ENCODE data around the gene CALML4. TPM values are rescaled to one million over a fixed set of nuclear protein-coding genes. Genes with fewer than 3 reads are reported as not detected.
"Not testable (repeated sequence)": the region's sequence is repeated elsewhere in the genome, so short reads cannot be mapped to it uniquely, and the experiment has no call there.

The CALML4 gene
- polyA plus RNA-seq, 1 donor, result 8.7 TPM

GRCh38 chr15:68191555-68191954, 13.6 kb downstream of the CALML4 start:
- DNase-seq (ENCODE audit: low read depth), result no peak

- DNase-seq (ENCODE audit: low read depth), result no peak
Observed at GRCh38 chr15:68190048-68190447, 15.1 kb downstream of the CALML4 start.

GRCh38 chr15:68188647-68189046, 16.5 kb downstream of the CALML4 start:
- no peak for DNase-seq (ENCODE audit: low read depth)

GRCh38 chr15:68187559-68187958, 17.6 kb downstream of the CALML4 start:
- peak; percentile 55 for DNase-seq (ENCODE audit: low read depth)

GRCh38 chr15:68186671-68187397, 18.3 kb downstream of the CALML4 start:
- DNase-seq (ENCODE audit: low read depth), result no peak

- DNase-seq (ENCODE audit: low read depth), result no peak
Observed at GRCh38 chr15:68184616-68185480, 20.3 kb downstream of the CALML4 start.

GRCh38 chr15:68183616-68184315, 21.4 kb downstream of the CALML4 start:
- no peak for DNase-seq (ENCODE audit: low read depth)

GRCh38 chr15:68177742-68178141, 27.4 kb downstream of the CALML4 start:
- no peak for DNase-seq (ENCODE audit: low read depth)

- DNase-seq (ENCODE audit: low read depth), result no peak
Observed at GRCh38 chr15:68176601-68177000, 28.5 kb downstream of the CALML4 start.

- DNase-seq (ENCODE audit: low read depth), result no peak
Observed at GRCh38 chr15:68175526-68175925, 29.6 kb downstream of the CALML4 start.

GRCh38 chr15:68173119-68173518, 32.0 kb downstream of the CALML4 start:
- DNase-seq (ENCODE audit: low read depth), result no peak

- DNase-seq (ENCODE audit: low read depth), result not testable (repeated sequence)
Observed at GRCh38 chr15:68172037-68172436, 33.1 kb downstream of the CALML4 start.

GRCh38 chr15:68166847-68167246, 38.3 kb downstream of the CALML4 start:
- DNase-seq (ENCODE audit: low read depth), result no peak

GRCh38 chr15:68163191-68163590, 41.9 kb downstream of the CALML4 start:
- DNase-seq (ENCODE audit: low read depth), result no peak

GRCh38 chr15:68158046-68158628, 47.0 kb downstream of the CALML4 start:
- DNase-seq (ENCODE audit: low read depth), result no peak

GRCh38 chr15:68157074-68157473, 48.1 kb downstream of the CALML4 start:
- no peak for DNase-seq (ENCODE audit: low read depth)

GRCh38 chr15:68154923-68155559, 50.1 kb downstream of the CALML4 start:
- peak; percentile 64 for DNase-seq (ENCODE audit: low read depth)

GRCh38 chr15:68152342-68152741, 52.8 kb downstream of the CALML4 start:
- no peak for DNase-seq (ENCODE audit: low read depth)

GRCh38 chr15:68151277-68151676, 53.9 kb downstream of the CALML4 start:
- DNase-seq (ENCODE audit: low read depth), result no peak

- DNase-seq (ENCODE audit: low read depth), result no peak
Observed at GRCh38 chr15:68150187-68150586, 54.9 kb downstream of the CALML4 start.

GRCh38 chr15:68149059-68149458, 56.1 kb downstream of the CALML4 start:
- DNase-seq (ENCODE audit: low read depth), result no peak
